Nucleus accumbens (tissue), 56 donors: ENCODE data around the gene STXBP6.

Experiments used
- DNase-seq, 56 donors: peaks; one replicate each; lab custom pipeline; 2025; lab: John Stamatoyannopoulos, UW

The STXBP6 gene

GRCh38 chr14:24873551-24873950, 176.4 kb downstream of the STXBP6 start:
- no peak for DNase-seq

GRCh38 chr14:24870949-24871701, 178.8 kb downstream of the STXBP6 start:
- no peak for DNase-seq

- no peak for DNase-seq
These were observed 181.6 kb downstream of the STXBP6 start for GRCh38 chr14:24868389-24868788.

- DNase-seq = no peak
These were observed 183.8 kb downstream of the STXBP6 start for GRCh38 chr14:24866067-24866639.

- no peak for DNase-seq
These were observed 185.8 kb downstream of the STXBP6 start for GRCh38 chr14:24863968-24864684.

- DNase-seq = no peak
These were observed 188.8 kb downstream of the STXBP6 start for GRCh38 chr14:24861083-24861630.

- no peak for DNase-seq
These were observed 190.4 kb downstream of the STXBP6 start for GRCh38 chr14:24859559-24859958.

GRCh38 chr14:24858684-24859083, 191.3 kb downstream of the STXBP6 start:
- DNase-seq = no peak

GRCh38 chr14:24858052-24858451, 191.9 kb downstream of the STXBP6 start:
- DNase-seq = no peak

GRCh38 chr14:24857277-24857676, 192.7 kb downstream of the STXBP6 start:
- DNase-seq = no peak

GRCh38 chr14:24853446-24853845, 196.5 kb downstream of the STXBP6 start:
- no peak for DNase-seq

GRCh38 chr14:24852312-24853060, 197.5 kb downstream of the STXBP6 start:
- DNase-seq = no peak

GRCh38 chr14:24851837-24852236, 198.1 kb downstream of the STXBP6 start:
- no peak for DNase-seq

- DNase-seq = no peak
These were observed 198.5 kb downstream of the STXBP6 start for GRCh38 chr14:24851406-24851805.

GRCh38 chr14:24850072-24850471, 199.9 kb downstream of the STXBP6 start:
- DNase-seq = no peak

GRCh38 chr14:24849471-24849870, 200.5 kb downstream of the STXBP6 start:
- no peak for DNase-seq

GRCh38 chr14:24848102-24848790, 201.7 kb downstream of the STXBP6 start:
- DNase-seq = peak in 3 of 56 donors; percentile 8 to 25 (median 15)

GRCh38 chr14:24847568-24848095, 202.3 kb downstream of the STXBP6 start:
- no peak for DNase-seq

GRCh38 chr14:24846261-24846660, 203.7 kb downstream of the STXBP6 start:
- no peak for DNase-seq

GRCh38 chr14:24845851-24846250, 204.1 kb downstream of the STXBP6 start:
- DNase-seq = no peak
